Progenitor cell of endocrine pancreas (in vitro differentiated cells): ENCODE results near the gene ENOPH1. TPM values are rescaled to one million over a fixed set of nuclear protein-coding genes. Genes with fewer than 3 reads are reported as not detected.
"Not testable (repeated sequence)": the region's sequence is repeated elsewhere in the genome, so short reads cannot be mapped to it uniquely, and the experiment has no call there.

ENCODE experiments used
- DNase-seq: peaks from one replicate; pipeline ENCODE4 v3.0.0; 2021; ENCODE audit warnings: low spot score; ENCODE audit not compliant: unreplicated experiment
- H3K27ac Mint-ChIP-seq: 2 replicates; pipeline ENCODE4 v1.8.0; 2021; ENCODE audit warnings: mild to moderate bottlenecking, moderate library complexity, mixed read lengths
- H3K27me3 Mint-ChIP-seq: 2 replicates; pipeline ENCODE4 v1.8.0; 2021; ENCODE audit warnings: mixed read lengths
- H3K36me3 Mint-ChIP-seq: 2 replicates; pipeline ENCODE4 v1.8.0; 2022; ENCODE audit warnings: mixed read lengths; ENCODE audit not compliant: insufficient read depth
- H3K4me1 Mint-ChIP-seq: 2 replicates; pipeline ENCODE4 v1.8.0; 2021; ENCODE audit warnings: low read depth, mixed read lengths
- H3K4me3 Mint-ChIP-seq: 2 replicates; pipeline ENCODE4 v1.8.0; 2021; ENCODE audit warnings: low read depth, mild to moderate bottlenecking, moderate library complexity, mixed read lengths
- H3K9me3 Mint-ChIP-seq: 2 replicates; pipeline ENCODE4 v1.8.0; 2021; ENCODE audit warnings: low read depth, mixed read lengths
- total RNA-seq: library from RNA; stranded (reverse); gene quantifications from 2 replicates; pipeline ENCODE4 v1.2.1, GENCODE V29; 2021
- TF ChIP-seq, protein P1 (sequence below): fragments of 200-600 bp; sonication (generic); IDR thresholded peaks from one replicate; pipeline ENCODE4 v1.5.0; 2021; ENCODE audit warnings: antibody characterized with exemption, mild to moderate bottlenecking; ENCODE audit not compliant: unreplicated experiment

ENOPH1 gene
- total RNA-seq, 1 donor from 2014 or later, result 34.0 TPM

DNA sequence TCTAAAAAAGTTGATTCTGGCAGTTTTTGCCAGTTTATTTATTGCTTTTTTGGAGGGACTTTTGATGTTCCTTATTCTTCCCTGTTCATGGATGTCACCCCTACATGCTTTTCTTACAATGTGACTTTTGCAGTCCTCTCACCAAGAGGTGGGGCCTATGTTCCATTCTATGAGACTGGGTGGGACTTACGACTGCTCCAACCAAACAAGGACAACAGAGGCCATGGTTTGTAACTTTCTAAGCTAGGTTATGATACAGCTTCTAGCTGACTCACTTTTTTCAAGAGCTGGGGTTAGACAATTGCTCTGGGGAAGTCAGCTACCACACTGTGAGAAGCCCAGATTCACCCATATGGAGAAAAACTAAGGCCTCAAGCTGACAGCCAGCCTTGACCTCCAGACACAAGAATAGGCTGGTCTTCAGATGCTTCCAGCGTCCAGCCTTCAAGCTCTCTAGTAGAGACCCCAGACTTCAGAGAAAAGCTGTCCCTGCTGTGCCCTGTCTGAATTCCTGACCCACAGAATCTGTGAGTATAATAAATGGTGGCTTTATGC is 39.5 kb downstream of the ENOPH1 start:
- TF ChIP-seq, protein P1, sequence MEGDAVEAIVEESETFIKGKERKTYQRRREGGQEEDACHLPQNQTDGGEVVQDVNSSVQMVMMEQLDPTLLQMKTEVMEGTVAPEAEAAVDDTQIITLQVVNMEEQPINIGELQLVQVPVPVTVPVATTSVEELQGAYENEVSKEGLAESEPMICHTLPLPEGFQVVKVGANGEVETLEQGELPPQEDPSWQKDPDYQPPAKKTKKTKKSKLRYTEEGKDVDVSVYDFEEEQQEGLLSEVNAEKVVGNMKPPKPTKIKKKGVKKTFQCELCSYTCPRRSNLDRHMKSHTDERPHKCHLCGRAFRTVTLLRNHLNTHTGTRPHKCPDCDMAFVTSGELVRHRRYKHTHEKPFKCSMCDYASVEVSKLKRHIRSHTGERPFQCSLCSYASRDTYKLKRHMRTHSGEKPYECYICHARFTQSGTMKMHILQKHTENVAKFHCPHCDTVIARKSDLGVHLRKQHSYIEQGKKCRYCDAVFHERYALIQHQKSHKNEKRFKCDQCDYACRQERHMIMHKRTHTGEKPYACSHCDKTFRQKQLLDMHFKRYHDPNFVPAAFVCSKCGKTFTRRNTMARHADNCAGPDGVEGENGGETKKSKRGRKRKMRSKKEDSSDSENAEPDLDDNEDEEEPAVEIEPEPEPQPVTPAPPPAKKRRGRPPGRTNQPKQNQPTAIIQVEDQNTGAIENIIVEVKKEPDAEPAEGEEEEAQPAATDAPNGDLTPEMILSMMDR, result no peak
- no peak overlapping the region for H3K27ac Mint-ChIP-seq
- H3K27me3 Mint-ChIP-seq, result no peaks in the 10 kb centered on the region
- H3K4me1 Mint-ChIP-seq, result peaks cover 4% of the 10 kb centered on the region
- H3K9me3 Mint-ChIP-seq, result peaks cover 4% of the 10 kb centered on the region
- H3K4me3 Mint-ChIP-seq, result no peak overlapping the region
- H3K36me3 Mint-ChIP-seq, result peaks cover 3% of the 10 kb centered on the region
- DNase-seq, result no peak

DNA sequence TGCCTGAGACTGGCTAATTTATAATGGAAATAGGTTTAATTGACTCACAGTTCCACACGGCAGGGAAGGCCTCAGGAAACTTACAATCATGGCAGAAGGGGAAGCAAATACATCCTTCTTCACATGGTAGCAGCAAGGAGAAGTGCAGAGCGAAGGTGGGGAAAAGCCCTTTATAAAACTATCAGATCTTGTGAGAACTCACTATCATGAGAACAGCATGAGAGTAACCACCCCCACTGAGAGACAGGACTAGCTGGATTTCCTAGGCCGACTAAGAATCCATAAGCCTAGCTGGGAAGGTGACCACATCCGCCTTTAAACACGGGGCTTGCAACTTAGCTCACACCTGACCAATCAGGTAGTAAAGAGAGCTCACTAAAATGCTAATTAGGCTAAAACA is 42.7 kb downstream of the ENOPH1 start:
- H3K27me3 Mint-ChIP-seq, H3K4me1 Mint-ChIP-seq, H3K36me3 Mint-ChIP-seq, DNase-seq, H3K4me3 Mint-ChIP-seq, H3K9me3 Mint-ChIP-seq, H3K27ac Mint-ChIP-seq: not testable (repeated sequence)

DNA sequence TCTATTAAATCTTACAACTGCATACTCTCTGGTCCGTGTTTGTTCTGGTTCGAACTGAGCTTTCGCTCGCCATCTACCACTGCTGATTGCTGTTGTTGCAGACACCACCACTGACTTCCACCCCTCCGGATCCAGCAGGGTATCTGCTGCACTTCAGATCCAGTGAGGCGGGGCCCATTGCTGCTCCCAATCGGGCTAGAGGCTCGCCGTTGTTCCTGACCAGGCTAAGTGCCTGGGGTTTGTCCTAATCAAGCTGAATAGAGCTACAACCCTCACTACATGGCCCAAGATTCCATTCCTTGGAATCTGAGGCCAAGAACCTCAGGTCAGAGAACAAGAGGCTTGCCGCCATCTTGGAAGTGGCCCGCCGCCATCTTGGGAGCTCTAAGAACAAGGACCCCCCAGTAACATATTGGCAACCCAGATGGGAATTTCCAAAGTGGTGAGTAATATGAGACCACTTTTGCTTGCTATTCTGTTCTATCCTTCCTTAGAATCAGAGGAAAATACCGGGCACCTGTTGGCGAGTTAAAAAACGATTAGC is 43.3 kb downstream of the ENOPH1 start:
- no peaks in the 10 kb centered on the region for H3K4me1 Mint-ChIP-seq
- H3K4me3 Mint-ChIP-seq, result no peak overlapping the region
- peaks cover 5% of the 10 kb centered on the region for H3K9me3 Mint-ChIP-seq
- no peak overlapping the region for H3K27ac Mint-ChIP-seq
- H3K27me3 Mint-ChIP-seq, result no peaks in the 10 kb centered on the region
- DNase-seq, result no peak
- peaks cover 1% of the 10 kb centered on the region for H3K36me3 Mint-ChIP-seq
- TF ChIP-seq, protein P1, result no peak

DNA sequence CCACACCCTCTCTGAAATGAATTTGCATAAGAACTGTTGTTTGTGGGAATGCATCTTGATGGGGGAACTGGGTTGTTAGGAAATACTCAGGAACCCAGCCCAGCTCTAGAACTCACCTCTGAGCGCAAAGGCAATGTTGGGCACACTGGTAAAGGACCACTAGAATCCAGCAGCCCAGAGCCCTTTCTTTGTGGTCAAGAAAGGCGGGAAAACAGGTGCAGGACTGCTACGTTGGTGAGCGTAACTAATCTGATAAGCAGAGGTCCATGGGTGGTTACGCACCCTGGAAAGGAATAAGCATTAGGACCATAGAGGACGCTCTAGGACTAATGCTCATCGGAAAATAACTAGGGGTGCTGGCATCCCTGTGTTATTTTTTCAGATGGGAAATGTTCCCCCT is 45.5 kb downstream of the ENOPH1 start:
- not testable (repeated sequence) for H3K36me3 Mint-ChIP-seq, H3K4me1 Mint-ChIP-seq, H3K4me3 Mint-ChIP-seq, DNase-seq, H3K27me3 Mint-ChIP-seq, H3K9me3 Mint-ChIP-seq, H3K27ac Mint-ChIP-seq

DNA sequence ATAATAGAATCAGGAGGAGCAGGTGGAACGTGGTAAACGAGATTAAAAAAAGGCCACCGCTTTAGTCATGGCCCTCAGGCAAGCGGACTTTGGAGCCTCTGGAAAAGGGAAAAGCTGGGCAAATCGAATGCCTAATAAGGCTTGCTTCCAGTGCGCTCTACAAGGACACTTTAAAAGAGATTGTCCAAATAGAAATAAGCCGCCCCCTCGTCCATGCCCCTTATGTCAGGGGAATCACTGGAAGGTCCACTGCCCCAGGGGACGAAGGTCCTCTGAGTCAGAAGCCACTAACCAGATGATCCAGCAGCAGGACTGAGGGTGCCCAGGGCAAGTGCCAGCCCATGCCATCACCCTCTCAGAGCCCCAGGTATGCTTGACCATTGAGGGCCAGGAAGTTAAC is 47.1 kb downstream of the ENOPH1 start:
- H3K9me3 Mint-ChIP-seq, DNase-seq, H3K27me3 Mint-ChIP-seq, H3K36me3 Mint-ChIP-seq, H3K27ac Mint-ChIP-seq, H3K4me1 Mint-ChIP-seq, H3K4me3 Mint-ChIP-seq: not testable (repeated sequence)

DNA sequence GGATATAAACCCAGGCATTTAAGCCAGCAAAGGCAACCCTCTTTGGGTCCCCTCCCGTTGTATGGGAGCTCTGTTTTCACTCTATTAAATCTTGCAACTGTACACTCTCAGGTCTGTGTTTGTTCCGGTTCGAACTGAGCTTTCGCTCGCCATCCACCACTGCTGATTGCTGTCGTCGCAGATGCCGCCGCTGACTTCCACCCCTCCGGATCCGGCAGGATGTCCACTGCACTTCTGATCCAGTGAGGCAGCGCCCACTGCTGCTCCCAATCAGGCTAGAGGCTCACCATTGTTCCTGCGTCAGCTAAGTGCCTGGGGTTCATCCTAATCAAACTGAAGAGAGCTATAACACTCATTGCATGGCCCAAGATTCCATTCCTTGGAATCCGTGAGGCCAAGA is 49.2 kb downstream of the ENOPH1 start:
- no peak for DNase-seq
- Mint-ChIP-seq H3K4me3 (no peak overlapping the region), H3K36me3 (no peaks in the 10 kb centered on the region), H3K27ac (no peak overlapping the region), H3K27me3 (no peaks in the 10 kb centered on the region), H3K9me3 (peaks cover 5% of the 10 kb centered on the region), H3K4me1 (no peaks in the 10 kb centered on the region)
- TF ChIP-seq, protein P1, result no peak

DNA sequence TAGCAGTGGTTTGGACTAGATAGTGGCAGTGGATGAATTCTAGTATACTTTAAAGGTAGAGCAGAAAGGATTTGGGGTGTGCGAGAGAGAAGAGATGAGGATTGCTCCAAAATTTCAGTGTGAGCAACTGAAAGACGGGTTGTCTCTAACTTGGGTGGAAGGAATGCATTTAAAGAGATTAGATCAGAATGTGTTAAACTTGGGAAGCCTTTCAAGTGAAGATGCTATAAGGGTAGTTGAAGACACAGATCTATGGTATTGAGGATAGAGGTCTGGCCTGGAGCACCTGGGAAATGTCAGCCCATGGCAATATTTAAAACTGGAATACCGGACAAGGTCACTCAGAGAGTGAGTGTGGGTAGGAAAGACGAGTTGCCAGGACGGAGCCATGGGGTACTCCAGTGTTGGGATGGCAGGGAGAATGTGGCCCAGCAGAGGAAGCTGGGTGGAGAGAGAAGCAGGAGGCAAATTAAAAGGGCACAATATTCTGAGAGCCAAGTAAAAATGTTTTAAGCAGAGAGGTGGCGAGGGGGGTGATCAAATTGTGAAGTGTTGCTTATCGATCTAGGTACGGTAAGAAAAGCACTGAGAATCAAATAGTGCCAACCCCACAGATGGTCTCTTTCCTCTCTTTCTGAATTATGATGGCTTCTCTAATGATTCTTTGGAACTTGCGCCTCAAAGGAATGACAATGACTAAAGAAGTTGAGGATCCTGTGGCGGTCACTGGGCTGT is 50.5 kb downstream of the ENOPH1 start:
- Mint-ChIP-seq H3K36me3 (no peaks in the 10 kb centered on the region), H3K27me3 (no peaks in the 10 kb centered on the region), H3K27ac (no peak overlapping the region), H3K9me3 (peaks cover 5% of the 10 kb centered on the region), H3K4me1 (no peaks in the 10 kb centered on the region), H3K4me3 (no peak overlapping the region)
- TF ChIP-seq, protein P1, result no peak
- no peak for DNase-seq
